HEK293 (cell line): ENCODE data around the gene GMDS.

Source experiments
- CTCF ChIA-PET: fragments of 350-600 bp; formaldehyde crosslinking; extraction: SDS; loops from one replicate; lab custom pipeline; 2021; ENCODE audit warnings: antibody characterized with exemption; lab: Yijun Ruan, JAX
- POLR2A ChIA-PET: fragments of 300-600 bp; formaldehyde crosslinking; extraction: SDS; loops from one replicate; lab custom pipeline; 2020; ENCODE audit warnings: antibody characterized with exemption, inconsistent platforms; lab: Yijun Ruan, JAX
- H3K27ac ChIP-seq: fragments of 200-500 bp; sonication (Bioruptor generic); 2 replicates; pipeline ENCODE4 v1.5.1; 2014; ENCODE audit warnings: low read depth, low read length, control low read depth, inconsistent platforms; ENCODE audit errors: extremely low read depth
- H3K36me3 ChIP-seq, 2 experiments: fragments of 200-500 bp in 1 of 2; sonication (Bioruptor generic) in 1 of 2; 1 replicate in 1 of 2; 2 replicates in 1 of 2; pipeline ENCODE4 v1.5.1; 2014 to 2017; ENCODE audit warnings: inconsistent platforms in 2 of 2, low read length in 2 of 2; ENCODE audit not compliant: control insufficient read depth in 2 of 2, insufficient read depth in 1 of 2
- H3K4me1 ChIP-seq: fragments of 200-500 bp; sonication (Bioruptor generic); 2 replicates; pipeline ENCODE4 v1.5.1; 2014; ENCODE audit warnings: mild to moderate bottlenecking, low read length, inconsistent platforms; ENCODE audit not compliant: control insufficient read depth, insufficient read depth
- H3K4me3 ChIP-seq: 2 replicates; pipeline ENCODE4 v1.5.1; 2011; ENCODE audit warnings: low read depth, mild to moderate bottlenecking, control low read depth, low read length, moderate library complexity
- H3K9me3 ChIP-seq: fragments of 200-500 bp; sonication (Bioruptor generic); 2 replicates; pipeline ENCODE4 v1.5.1; 2014; ENCODE audit warnings: low read depth, low read length, inconsistent platforms; ENCODE audit not compliant: control insufficient read depth, insufficient read depth
- HOXA7 ChIP-seq: sonication (generic); formaldehyde crosslinking; IDR thresholded peaks from 2 replicates; pipeline ENCODE4 v1.8.1; 2022; ENCODE audit warnings: missing genetic modification reagents, borderline replicate concordance
- KLF1 ChIP-seq: fragments of 450-650 bp; formaldehyde crosslinking; IDR thresholded peaks from 2 replicates; pipeline ENCODE4 v1.5.1; 2016; ENCODE audit warnings: missing biosample characterization, missing genetic modification characterization
- KLF10 ChIP-seq: fragments of 450-650 bp; IDR thresholded peaks from 2 replicates; pipeline ENCODE4 v1.5.1; 2018; ENCODE audit warnings: missing biosample characterization, mild to moderate bottlenecking, missing genetic modification characterization
- KLF9 ChIP-seq: fragments of 450-650 bp; formaldehyde crosslinking; IDR thresholded peaks from 2 replicates; pipeline ENCODE4 v1.5.1; 2016; ENCODE audit warnings: missing biosample characterization, missing genetic modification characterization, low read depth
- MEIS1 ChIP-seq: sonication (generic); formaldehyde crosslinking; IDR thresholded peaks from 2 replicates; pipeline ENCODE4 v1.8.1; 2022; ENCODE audit warnings: missing genetic modification reagents, mild to moderate bottlenecking, borderline replicate concordance
- MZF1 ChIP-seq: fragments of 450-650 bp; formaldehyde crosslinking; IDR thresholded peaks from 2 replicates; pipeline ENCODE4 v1.5.1; 2017; ENCODE audit warnings: missing biosample characterization, missing genetic modification characterization, borderline replicate concordance
- OSR2 ChIP-seq: fragments of 450-650 bp; formaldehyde crosslinking; IDR thresholded peaks from 2 replicates; pipeline ENCODE4 v1.5.1; 2016; ENCODE audit warnings: missing biosample characterization, missing genetic modification characterization
- PATZ1 ChIP-seq: fragments of 450-650 bp; formaldehyde crosslinking; IDR thresholded peaks from 2 replicates; pipeline ENCODE4 v1.5.1; 2016; ENCODE audit warnings: missing biosample characterization, missing genetic modification characterization
- REPIN1 ChIP-seq: fragments of 450-650 bp; formaldehyde crosslinking; IDR thresholded peaks from 2 replicates; pipeline ENCODE4 v1.5.1; 2017; ENCODE audit warnings: missing biosample characterization, missing genetic modification characterization, low read depth
- REST ChIP-seq: fragments of 450-650 bp; formaldehyde crosslinking; IDR thresholded peaks from 2 replicates; pipeline ENCODE4 v1.5.1; 2016; ENCODE audit warnings: missing biosample characterization, missing genetic modification characterization
- SALL2 ChIP-seq: fragments of 450-650 bp; formaldehyde crosslinking; IDR thresholded peaks from 2 replicates; pipeline ENCODE4 v1.5.0; 2017; ENCODE audit warnings: missing biosample characterization, mild to moderate bottlenecking, missing genetic modification characterization, borderline replicate concordance
- YY1 ChIP-seq: fragments of 450-650 bp; formaldehyde crosslinking; IDR thresholded peaks from 2 replicates; pipeline ENCODE4 v1.5.1; 2018; ENCODE audit warnings: missing biosample characterization, missing genetic modification characterization
- ZBTB8A ChIP-seq: fragments of 450-650 bp; formaldehyde crosslinking; IDR thresholded peaks from 2 replicates; pipeline ENCODE4 v1.5.1; 2016; ENCODE audit warnings: missing biosample characterization, missing genetic modification characterization
- ZNF112 ChIP-seq: fragments of 450-650 bp; formaldehyde crosslinking; IDR thresholded peaks from 2 replicates; pipeline ENCODE4 v1.5.0; 2017; ENCODE audit warnings: missing biosample characterization, missing genetic modification characterization
- ZNF132 ChIP-seq: fragments of 450-650 bp; formaldehyde crosslinking; IDR thresholded peaks from 2 replicates; pipeline ENCODE4 v1.5.1; 2017; ENCODE audit warnings: missing biosample characterization, missing genetic modification characterization, borderline replicate concordance
- ZNF23 ChIP-seq: fragments of 450-650 bp; formaldehyde crosslinking; IDR thresholded peaks from 2 replicates; pipeline ENCODE4 v1.5.1; 2016; ENCODE audit warnings: missing biosample characterization, missing genetic modification characterization, borderline replicate concordance
- ZNF350 ChIP-seq: fragments of 450-650 bp; formaldehyde crosslinking; IDR thresholded peaks from 2 replicates; pipeline ENCODE4 v1.5.0; 2017; ENCODE audit warnings: missing biosample characterization, mild to moderate bottlenecking, missing genetic modification characterization
- ZNF37A ChIP-seq: fragments of 450-650 bp; IDR thresholded peaks from 2 replicates; pipeline ENCODE4 v1.5.1; 2018; ENCODE audit warnings: missing biosample characterization, missing genetic modification characterization
- ZNF398 ChIP-seq: fragments of 450-650 bp; formaldehyde crosslinking; IDR thresholded peaks from 2 replicates; pipeline ENCODE4 v1.5.1; 2017; ENCODE audit warnings: missing biosample characterization, missing genetic modification characterization
- ZNF518A ChIP-seq: fragments of 450-650 bp; formaldehyde crosslinking; conservative IDR thresholded peaks from 2 replicates; pipeline ENCODE4 v1.5.1; 2016; ENCODE audit warnings: low read depth, missing biosample characterization, missing genetic modification characterization
- ZNF596 ChIP-seq: fragments of 450-650 bp; IDR thresholded peaks from 2 replicates; pipeline ENCODE4 v1.5.0; 2018; ENCODE audit warnings: missing biosample characterization, mild to moderate bottlenecking, missing genetic modification characterization, moderate library complexity

GMDS gene

GRCh38 chr6:1884313-1884712 is 361.1 kb downstream of the GMDS start:
- POLR2A ChIA-PET, result no interaction called here
- no peak overlapping the region for H3K4me3 ChIP-seq
- TF ChIP-seq ZNF23 (tag by site-specific recombination) (no peak), SALL2 (tag by site-specific recombination) (no peak), YY1 (no peak), KLF9 (tag by site-specific recombination) (no peak), MEIS1 (CRISPR knock-in tag) (no peak), HOXA7 (CRISPR knock-in tag) (no peak), ZNF596 (no peak), ZNF112 (tag by site-specific recombination) (no peak)
- TF ChIP-seq, all 188 proteins: peak for 0
- Histone ChIP-seq H3K27ac (no peak overlapping the region), H3K4me1 (peaks cover 15% of the 10 kb centered on the region), H3K9me3 (no peaks in the 10 kb centered on the region), H3K36me3 (no peaks in the 10 kb centered on the region)
- CTCF ChIA-PET, result interaction anchor here (1.7 kb wide), 1 partner anchor 750 kb away, joined by 4 read pairs; no protein-coding TSS in a partner anchor

- Histone ChIP-seq H3K9me3 (no peaks in the 10 kb centered on the region), H3K36me3 (no peaks in the 10 kb centered on the region), H3K27ac (no peak overlapping the region), H3K4me1 (peaks cover 6% of the 10 kb centered on the region; the same call in 1 of the 2 replicates), H3K4me3 (no peak overlapping the region)
- TF ChIP-seq ZNF132 (tag by site-specific recombination) (no peak), REPIN1 (no peak), PATZ1 (no peak), MZF1 (tag by site-specific recombination) (no peak), ZNF398 (tag by site-specific recombination) (no peak)
- ChIA-PET CTCF (no interaction called here), POLR2A (no interaction called here)
Measured at GRCh38 chr6:1878330-1878729, 367.1 kb downstream of the GMDS start.

- H3K9me3 ChIP-seq, result no peaks in the 10 kb centered on the region
- H3K27ac ChIP-seq, result no peak overlapping the region
- ChIA-PET CTCF (interaction anchor here (0.5 kb wide), 2 partner anchors 20 to 28 kb away, joined by 3 read pairs; no protein-coding TSS in a partner anchor), POLR2A (no interaction called here)
- peaks cover 19% of the 10 kb centered on the region; the same call in 1 of the 2 replicates for H3K4me1 ChIP-seq
- H3K36me3 ChIP-seq, result no peaks in the 10 kb centered on the region
- H3K4me3 ChIP-seq, result no peak overlapping the region
- TF ChIP-seq ZNF37A (tag by site-specific recombination) (no peak), OSR2 (no peak), REST (tag by site-specific recombination) (no peak), ZNF350 (tag by site-specific recombination) (no peak), ZNF518A (tag by site-specific recombination) (no peak), KLF10 (no peak), KLF1 (tag by site-specific recombination) (no peak), ZBTB8A (tag by site-specific recombination) (no peak)
Measured at GRCh38 chr6:1873781-1874180, 371.6 kb downstream of the GMDS start.
